ENCODE data around the gene IDNK.

IDNK gene

GRCh38 chr9:83630938-83631457 is 8.1 kb downstream of the IDNK start:
- TF ChIP-seq TAF1 (IDR thresholded peaks at IDR 0.05; ENCODE audit: low read depth, low read length) (no peak), PAX5 (IDR thresholded peaks at IDR 0.05; ENCODE audit: insufficient read depth, low read length, severe bottlenecking) (no peak), SPI1 (IDR thresholded peaks at IDR 0.05; ENCODE audit: low read depth, low read length) (no peak), POLR2A (IDR thresholded peaks at IDR 0.05; ENCODE audit: low read depth, low read length) (no peak), POLR2AphosphoS5 (IDR thresholded peaks at IDR 0.05; ENCODE audit: low read depth, low read length) (no peak), POU2F2 (IDR thresholded peaks at IDR 0.05; ENCODE audit: low read depth, low read length) (no peak)
- DNase-seq (ENCODE audit: insufficient read length, low spot score) = no peak
- no peak for FAIRE-seq

GRCh38 chr9:83633255-83633654 is 10.3 kb downstream of the IDNK start:
- TF ChIP-seq POLR2AphosphoS5 (IDR thresholded peaks at IDR 0.05; ENCODE audit: low read depth, low read length) = no peak
- no peak for TF ChIP-seq TAF1 (IDR thresholded peaks at IDR 0.05; ENCODE audit: low read depth, low read length)
- TF ChIP-seq PAX5 (IDR thresholded peaks at IDR 0.05; ENCODE audit: insufficient read depth, low read length, severe bottlenecking) = no peak
- no peak for TF ChIP-seq POLR2A (IDR thresholded peaks at IDR 0.05; ENCODE audit: low read depth, low read length)
- TF ChIP-seq SPI1 (IDR thresholded peaks at IDR 0.05; ENCODE audit: low read depth, low read length) = no peak
- TF ChIP-seq POU2F2 (IDR thresholded peaks at IDR 0.05; ENCODE audit: low read depth, low read length) = no peak
- DNase-seq (ENCODE audit: insufficient read length, low spot score) (no peak), FAIRE-seq (no peak)

- FAIRE-seq (no peak), DNase-seq (ENCODE audit: insufficient read length, low spot score) (no peak)
- no peak for TF ChIP-seq POLR2AphosphoS5 (IDR thresholded peaks at IDR 0.05; ENCODE audit: low read depth, low read length)
- TF ChIP-seq TAF1 (IDR thresholded peaks at IDR 0.05; ENCODE audit: low read depth, low read length) = no peak
- TF ChIP-seq POU2F2 (IDR thresholded peaks at IDR 0.05; ENCODE audit: low read depth, low read length) = no peak
- TF ChIP-seq PAX5 (IDR thresholded peaks at IDR 0.05; ENCODE audit: insufficient read depth, low read length, severe bottlenecking) = no peak
- TF ChIP-seq SPI1 (IDR thresholded peaks at IDR 0.05; ENCODE audit: low read depth, low read length) = no peak
- TF ChIP-seq POLR2A (IDR thresholded peaks at IDR 0.05; ENCODE audit: low read depth, low read length) = no peak
These were observed 10.7 kb downstream of the IDNK start for GRCh38 chr9:83633676-83634075.

GRCh38 chr9:83636813-83637212 is 13.9 kb downstream of the IDNK start:
- no peak for DNase-seq (ENCODE audit: insufficient read length, low spot score)
- FAIRE-seq = no peak
- TF ChIP-seq TAF1 (IDR thresholded peaks at IDR 0.05; ENCODE audit: low read depth, low read length) = no peak
- no peak for TF ChIP-seq POLR2AphosphoS5 (IDR thresholded peaks at IDR 0.05; ENCODE audit: low read depth, low read length)
- no peak for TF ChIP-seq PAX5 (IDR thresholded peaks at IDR 0.05; ENCODE audit: insufficient read depth, low read length, severe bottlenecking)
- no peak for TF ChIP-seq SPI1 (IDR thresholded peaks at IDR 0.05; ENCODE audit: low read depth, low read length)
- TF ChIP-seq POLR2A (IDR thresholded peaks at IDR 0.05; ENCODE audit: low read depth, low read length) = no peak

GRCh38 chr9:83637389-83637788 is 14.4 kb downstream of the IDNK start:
- DNase-seq (ENCODE audit: insufficient read length, low spot score) = no peak
- TF ChIP-seq TAF1 (IDR thresholded peaks at IDR 0.05; ENCODE audit: low read depth, low read length) (no peak), PAX5 (IDR thresholded peaks at IDR 0.05; ENCODE audit: insufficient read depth, low read length, severe bottlenecking) (no peak), SPI1 (IDR thresholded peaks at IDR 0.05; ENCODE audit: low read depth, low read length) (no peak), POLR2A (IDR thresholded peaks at IDR 0.05; ENCODE audit: low read depth, low read length) (no peak), POLR2AphosphoS5 (IDR thresholded peaks at IDR 0.05; ENCODE audit: low read depth, low read length) (no peak), POU2F2 (IDR thresholded peaks at IDR 0.05; ENCODE audit: low read depth, low read length) (no peak)
- FAIRE-seq = no peak

- no peak for TF ChIP-seq POLR2AphosphoS5 (IDR thresholded peaks at IDR 0.05; ENCODE audit: low read depth, low read length)
- TF ChIP-seq POU2F2 (IDR thresholded peaks at IDR 0.05; ENCODE audit: low read depth, low read length) = no peak
- no peak for TF ChIP-seq PAX5 (IDR thresholded peaks at IDR 0.05; ENCODE audit: insufficient read depth, low read length, severe bottlenecking)
- no peak for TF ChIP-seq POLR2A (IDR thresholded peaks at IDR 0.05; ENCODE audit: low read depth, low read length)
- TF ChIP-seq TAF1 (IDR thresholded peaks at IDR 0.05; ENCODE audit: low read depth, low read length) = no peak
- TF ChIP-seq SPI1 (IDR thresholded peaks at IDR 0.05; ENCODE audit: low read depth, low read length) = no peak
- FAIRE-seq = no peak
- no peak for DNase-seq (ENCODE audit: insufficient read length, low spot score)
These were observed 16.3 kb downstream of the IDNK start for GRCh38 chr9:83639266-83639665.

GRCh38 chr9:83642793-83643192 is 19.9 kb downstream of the IDNK start:
- DNase-seq (ENCODE audit: insufficient read length, low spot score) = no peak
- TF ChIP-seq POLR2AphosphoS5 (IDR thresholded peaks at IDR 0.05; ENCODE audit: low read depth, low read length) (no peak), POU2F2 (IDR thresholded peaks at IDR 0.05; ENCODE audit: low read depth, low read length) (no peak), TAF1 (IDR thresholded peaks at IDR 0.05; ENCODE audit: low read depth, low read length) (no peak), POLR2A (IDR thresholded peaks at IDR 0.05; ENCODE audit: low read depth, low read length) (no peak), PAX5 (IDR thresholded peaks at IDR 0.05; ENCODE audit: insufficient read depth, low read length, severe bottlenecking) (no peak), SPI1 (IDR thresholded peaks at IDR 0.05; ENCODE audit: low read depth, low read length) (no peak)
- FAIRE-seq = no peak

- TF ChIP-seq TAF1 (IDR thresholded peaks at IDR 0.05; ENCODE audit: low read depth, low read length) (no peak), PAX5 (IDR thresholded peaks at IDR 0.05; ENCODE audit: insufficient read depth, low read length, severe bottlenecking) (no peak), POLR2AphosphoS5 (IDR thresholded peaks at IDR 0.05; ENCODE audit: low read depth, low read length) (no peak), POU2F2 (IDR thresholded peaks at IDR 0.05; ENCODE audit: low read depth, low read length) (no peak), POLR2A (IDR thresholded peaks at IDR 0.05; ENCODE audit: low read depth, low read length) (no peak), SPI1 (IDR thresholded peaks at IDR 0.05; ENCODE audit: low read depth, low read length) (no peak)
- no peak for FAIRE-seq
- DNase-seq (ENCODE audit: insufficient read length, low spot score) = no peak
These were observed 23.7 kb downstream of the IDNK start for GRCh38 chr9:83646500-83647239.

- FAIRE-seq (peak; percentile 51), DNase-seq (ENCODE audit: insufficient read length, low spot score) (peak; percentile 39)
These were observed 26.1 kb downstream of the IDNK start for GRCh38 chr9:83649080-83649479.

More at GRCh38 chr9:83649080-83649479, 26.1 kb downstream of the IDNK start:
- TF ChIP-seq POLR2AphosphoS5 (IDR thresholded peaks at IDR 0.05; ENCODE audit: low read depth, low read length) = no peak
- no peak for TF ChIP-seq POU2F2 (IDR thresholded peaks at IDR 0.05; ENCODE audit: low read depth, low read length)
- no peak for TF ChIP-seq POLR2A (IDR thresholded peaks at IDR 0.05; ENCODE audit: low read depth, low read length)
- TF ChIP-seq TAF1 (IDR thresholded peaks at IDR 0.05; ENCODE audit: low read depth, low read length) = no peak
- TF ChIP-seq PAX5 (IDR thresholded peaks at IDR 0.05; ENCODE audit: insufficient read depth, low read length, severe bottlenecking) = no peak
